ENCODE measurements around the gene ETV2.

DNA sequence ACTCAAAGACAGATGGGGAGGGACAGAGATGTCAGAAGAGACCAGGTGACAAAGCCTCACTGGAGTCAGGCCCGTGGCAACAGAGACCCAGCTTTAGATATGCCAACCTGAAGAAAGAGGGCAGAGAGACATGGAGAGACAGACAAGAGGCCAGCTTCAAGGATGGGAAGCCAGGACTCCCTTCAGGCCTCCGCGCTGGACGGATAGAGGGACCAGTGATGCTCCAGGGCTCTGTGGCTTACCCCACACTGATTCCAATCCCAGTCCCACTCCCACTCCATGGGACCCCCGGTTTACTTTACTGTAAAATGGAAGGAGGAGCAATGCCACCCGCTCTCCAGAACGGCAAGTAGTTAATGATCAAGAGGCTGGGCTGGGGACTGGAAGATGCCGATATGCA lies 1.7 kb upstream of the ETV2 start:
- TF ChIP-seq POLR2AphosphoS5 (IDR thresholded peaks at IDR 0.05; ENCODE audit: borderline replicate concordance, low read depth, low read length), result no peak
- no peak for TF ChIP-seq EZH2 (IDR thresholded peaks at IDR 0.05)
- TF ChIP-seq FOXP2 (optimal IDR thresholded peaks at IDR 0.05; ENCODE audit: control extremely low read depth, extremely low read length, insufficient read depth), result no peak

Measured in SK-N-MC (cell line).